H9 (cell line): ENCODE measurements around the gene TPP1. TPM values are rescaled to one million over a fixed set of nuclear protein-coding genes. Genes with fewer than 3 reads are reported as not detected.
A peak's percentile ranks its signal among the peaks of the same experiment; 100 is the strongest.

Experiments
- DNase-seq: peaks from one replicate; pipeline ENCODE4 v3.0.0-alpha.2; 2017
- H2AFZ ChIP-seq: one replicate; pipeline ENCODE4 v1.6.1; 2013; ENCODE audit warnings: mild to moderate bottlenecking, low read length, control low read depth, moderate library complexity
- H2AK5ac ChIP-seq: 2 replicates; pipeline ENCODE4 v1.6.1; 2013; ENCODE audit warnings: low read length, control low read depth, mixed read lengths; ENCODE audit not compliant: insufficient read length
- H2BK120ac ChIP-seq: one replicate; pipeline ENCODE4 v1.6.1; 2013; ENCODE audit warnings: low read depth, mild to moderate bottlenecking, low read length, control low read depth, inconsistent platforms; ENCODE audit not compliant: poor library complexity, severe bottlenecking
- H2BK12ac ChIP-seq: 2 replicates; pipeline ENCODE4 v1.6.1; 2013; ENCODE audit warnings: low read length, control low read depth, mixed read lengths, low read depth; ENCODE audit not compliant: insufficient read length
- H2BK15ac ChIP-seq: 2 replicates; pipeline ENCODE4 v1.6.1; 2013; ENCODE audit warnings: low read depth, low read length, control low read depth
- H2BK20ac ChIP-seq: one replicate; pipeline ENCODE4 v1.6.1; 2013; ENCODE audit warnings: low read depth, mild to moderate bottlenecking, low read length, control low read depth, inconsistent platforms; ENCODE audit not compliant: poor library complexity, severe bottlenecking
- H2BK5ac ChIP-seq: 2 replicates; pipeline ENCODE4 v1.6.1; 2013; ENCODE audit warnings: low read length, control low read depth, mixed read lengths; ENCODE audit not compliant: insufficient read length
- H3K14ac ChIP-seq: 2 replicates; pipeline ENCODE4 v1.6.1; 2013; ENCODE audit warnings: low read length, control low read depth; ENCODE audit not compliant: insufficient read depth
- H3K18ac ChIP-seq: 2 replicates; pipeline ENCODE4 v1.6.1; 2013; ENCODE audit warnings: low read depth, mild to moderate bottlenecking, mixed read lengths, low read length, control low read depth; ENCODE audit not compliant: insufficient read length
- H3K23ac ChIP-seq: 2 replicates; pipeline ENCODE4 v1.6.1; 2013; ENCODE audit warnings: low read length, control low read depth, mixed read lengths, low read depth; ENCODE audit not compliant: insufficient read length
- H3K23me2 ChIP-seq: 2 replicates; pipeline ENCODE4 v1.6.1; 2013; ENCODE audit warnings: low read depth, mild to moderate bottlenecking, mixed read lengths, low read length, control low read depth; ENCODE audit not compliant: insufficient read length, poor library complexity, severe bottlenecking
- H3K27ac ChIP-seq: 2 replicates; pipeline ENCODE4 v1.5.1; 2013; ENCODE audit warnings: low read length, control low read depth, mixed read lengths, low read depth; ENCODE audit not compliant: insufficient read length
- H3K27me3 ChIP-seq: 2 replicates; pipeline ENCODE4 v1.6.1; 2013; ENCODE audit warnings: low read length, control low read depth, inconsistent platforms; ENCODE audit not compliant: insufficient read depth
- H3K4ac ChIP-seq: 2 replicates; pipeline ENCODE4 v1.6.1; 2013; ENCODE audit warnings: low read depth, mild to moderate bottlenecking, control low read depth, inconsistent platforms, low read length, moderate library complexity
- H3K4me1 ChIP-seq: 2 replicates; pipeline ENCODE4 v1.6.1; 2013; ENCODE audit warnings: low read length, control low read depth, inconsistent platforms; ENCODE audit not compliant: insufficient read depth
- H3K4me2 ChIP-seq: 2 replicates; pipeline ENCODE4 v1.6.1; 2013; ENCODE audit warnings: low read length, control low read depth, mixed read lengths; ENCODE audit not compliant: insufficient read length, insufficient read depth
- H3K56ac ChIP-seq: 2 replicates; pipeline ENCODE4 v1.6.1; 2013; ENCODE audit warnings: low read depth, mild to moderate bottlenecking, mixed read lengths, low read length, control low read depth; ENCODE audit not compliant: insufficient read length
- H3K79me1 ChIP-seq: 2 replicates; pipeline ENCODE4 v1.6.1; 2013; ENCODE audit warnings: low read depth, mild to moderate bottlenecking, moderate library complexity, low read length, control low read depth, inconsistent platforms; ENCODE audit not compliant: insufficient read depth, poor library complexity, severe bottlenecking
- H3K79me2 ChIP-seq: 2 replicates; pipeline ENCODE4 v1.6.1; 2013; ENCODE audit warnings: low read length, control low read depth, inconsistent platforms; ENCODE audit not compliant: insufficient read depth
- H3K9ac ChIP-seq: 2 replicates; pipeline ENCODE4 v1.6.1; 2013; ENCODE audit warnings: low read length, control low read depth, mixed read lengths; ENCODE audit not compliant: insufficient read length; ENCODE audit errors: extremely low read depth
- H3K9me3 ChIP-seq: one replicate; pipeline ENCODE4 v1.6.1; 2013; ENCODE audit warnings: low read depth, low read length, inconsistent platforms; ENCODE audit not compliant: control insufficient read depth
- H3T11ph ChIP-seq: one replicate; pipeline ENCODE4 v1.6.1; 2013; ENCODE audit warnings: mild to moderate bottlenecking, low read length, control low read depth, inconsistent platforms
- H4K20me1 ChIP-seq: one replicate; pipeline ENCODE4 v1.6.1; 2013; ENCODE audit not compliant: control insufficient read depth, insufficient read length, insufficient read depth
- H4K5ac ChIP-seq: 2 replicates; pipeline ENCODE4 v1.6.1; 2013; ENCODE audit warnings: low read depth, mild to moderate bottlenecking, mixed read lengths, low read length, control low read depth; ENCODE audit not compliant: insufficient read length
- H4K8ac ChIP-seq: replicated peaks from 2 replicates; pipeline ENCODE4 v1.6.1; 2013; ENCODE audit warnings: low read length, control low read depth, mixed read lengths, low read depth; ENCODE audit not compliant: insufficient read length
- H4K91ac ChIP-seq: 2 replicates; pipeline ENCODE4 v1.6.1; 2013; ENCODE audit warnings: low read depth, mild to moderate bottlenecking, moderate library complexity, mixed read lengths, low read length, control low read depth; ENCODE audit not compliant: insufficient read length
- H3K27ac Mint-ChIP-seq, 3 experiments: 2 replicates in 2 of 3; 3 replicates in 1 of 3; pipeline ENCODE4 v1.8.0; 2020 to 2021; ENCODE audit warnings: mixed read lengths in 3 of 3, mild to moderate bottlenecking in 1 of 3, moderate library complexity in 1 of 3
- H3K27me3 Mint-ChIP-seq: 2 replicates; pipeline ENCODE4 v1.8.0; 2021; ENCODE audit warnings: low read depth, mild to moderate bottlenecking, moderate library complexity, mixed read lengths
- H3K36me3 Mint-ChIP-seq, 3 experiments: 2 replicates in 2 of 3; 3 replicates in 1 of 3; pipeline ENCODE4 v1.8.0; 2020 to 2021; ENCODE audit warnings: low read depth in 3 of 3, mixed read lengths in 3 of 3; ENCODE audit not compliant: insufficient read depth in 1 of 3
- H3K4me1 Mint-ChIP-seq, 2 experiments: 2 replicates each; pipeline ENCODE4 v1.8.0; 2020; ENCODE audit warnings: mixed read lengths in 2 of 2
- H3K4me3 Mint-ChIP-seq, 2 experiments: 2 replicates in 1 of 2; 3 replicates in 1 of 2; pipeline ENCODE4 v1.8.0; 2020 to 2021; ENCODE audit warnings: mild to moderate bottlenecking in 2 of 2, mixed read lengths in 2 of 2, moderate library complexity in 1 of 2
- H3K9me3 Mint-ChIP-seq, 2 experiments: 2 replicates in 1 of 2; 3 replicates in 1 of 2; pipeline ENCODE4 v1.8.0; 2020; ENCODE audit warnings: mild to moderate bottlenecking in 2 of 2, mixed read lengths in 2 of 2, moderate library complexity in 1 of 2
- CTCF ChIP-seq: fragments of 200-600 bp; sonication (generic); conservative IDR thresholded peaks from 3 replicates; pipeline ENCODE4 v1.8.0; 2021; ENCODE audit warnings: antibody characterized with exemption, mild to moderate bottlenecking
- WGBS: extraction: QIAGEN DNeasy Blood & Tissue Kit; methylation state at CpG from one replicate; pipeline ENCODE4 v1.1.7; 2013; ENCODE audit warnings: missing lambda C conversion rate, low lambda C conversion rate, mixed read lengths; ENCODE audit not compliant: insufficient read length; ENCODE audit errors: extremely low coverage; 5-methylcytosine and 5-hydroxymethylcytosine counted together
- total RNA-seq: library from RNA; stranded (reverse); gene quantifications from 2 replicates; pipeline ENCODE4 v1.2.1, GENCODE V29; 2021

Gene TPP1
- total RNA-seq, 1 experiment from 2014 or later: 37.2 TPM

- Histone ChIP-seq H3K18ac (no peak overlapping the region), H4K8ac (no peak overlapping the region), H2BK20ac (no peak overlapping the region), H3K9ac (no peak overlapping the region), H3K4me1 (no peaks in the 10 kb centered on the region), H2BK120ac (no peak overlapping the region), H3K79me1 (no peaks in the 10 kb centered on the region), H2AK5ac (no peak overlapping the region), H3K14ac (no peak overlapping the region), H3K27ac (no peak overlapping the region), H4K5ac (no peak overlapping the region), H2AFZ (no peak overlapping the region), H3K79me2 (no peaks in the 10 kb centered on the region), H2BK12ac (no peak overlapping the region), H2BK15ac (no peak overlapping the region), H4K91ac (no peak overlapping the region), H3K27me3 (no peaks in the 10 kb centered on the region), H3K23me2 (no peaks in the 10 kb centered on the region), H3K9me3 (no peaks in the 10 kb centered on the region), H3K23ac (no peak overlapping the region), H3K56ac (no peak overlapping the region), H2BK5ac (no peak overlapping the region), H3K4ac (no peak overlapping the region), H3K4me2 (no peak overlapping the region), H3T11ph (no peak overlapping the region), H4K20me1 (no peaks in the 10 kb centered on the region)
- no peak overlapping the region for H3K4me3 Mint-ChIP-seq
- peaks cover 0 to 4% of the 10 kb centered on the region in 2 experiments; a peak in 1 of 4 replicates for H3K4me1 Mint-ChIP-seq
- no peaks in the 10 kb centered on the region for H3K36me3 Mint-ChIP-seq
- peaks cover 3% of the 10 kb centered on the region; the same call in 1 of the 2 replicates for H3K27me3 Mint-ChIP-seq
- no CpG with 5 or more reads among the region's 3 CpGs for WGBS
- H3K27ac Mint-ChIP-seq: peak overlapping the region in 1 of 3 experiments; percentile 81; a peak in 2 of 7 replicates
- TF ChIP-seq CTCF: peak; percentile 74
- DNase-seq: no peak
- no peaks in the 10 kb centered on the region for H3K9me3 Mint-ChIP-seq
Observed at GRCh38 chr11:6667733-6668374, 48.6 kb upstream of the TPP1 start.
